Stimulated activated CD4-positive, alpha-beta T cell treated with anti-CD3 and anti-CD28 coated beads, Interleukin-15, amount 100 ng/mL, for 1 hour (primary cell): Measurements from ENCODE around the gene CYP2J2.
A peak's percentile ranks its signal among the peaks of the same experiment; 100 is the strongest.
"Not testable (repeated sequence)": the region's sequence is repeated elsewhere in the genome, so short reads cannot be mapped to it uniquely, and the experiment has no call there.

Experiments used
- DNase-seq, 2 donors: peaks; one replicate each; pipeline ENCODE4 v3.0.0-alpha.2; 2020; ENCODE audit warnings: low read depth in 1 of 2, low spot score in 1 of 2

Gene CYP2J2, protein sequence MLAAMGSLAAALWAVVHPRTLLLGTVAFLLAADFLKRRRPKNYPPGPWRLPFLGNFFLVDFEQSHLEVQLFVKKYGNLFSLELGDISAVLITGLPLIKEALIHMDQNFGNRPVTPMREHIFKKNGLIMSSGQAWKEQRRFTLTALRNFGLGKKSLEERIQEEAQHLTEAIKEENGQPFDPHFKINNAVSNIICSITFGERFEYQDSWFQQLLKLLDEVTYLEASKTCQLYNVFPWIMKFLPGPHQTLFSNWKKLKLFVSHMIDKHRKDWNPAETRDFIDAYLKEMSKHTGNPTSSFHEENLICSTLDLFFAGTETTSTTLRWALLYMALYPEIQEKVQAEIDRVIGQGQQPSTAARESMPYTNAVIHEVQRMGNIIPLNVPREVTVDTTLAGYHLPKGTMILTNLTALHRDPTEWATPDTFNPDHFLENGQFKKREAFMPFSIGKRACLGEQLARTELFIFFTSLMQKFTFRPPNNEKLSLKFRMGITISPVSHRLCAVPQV

DNA sequence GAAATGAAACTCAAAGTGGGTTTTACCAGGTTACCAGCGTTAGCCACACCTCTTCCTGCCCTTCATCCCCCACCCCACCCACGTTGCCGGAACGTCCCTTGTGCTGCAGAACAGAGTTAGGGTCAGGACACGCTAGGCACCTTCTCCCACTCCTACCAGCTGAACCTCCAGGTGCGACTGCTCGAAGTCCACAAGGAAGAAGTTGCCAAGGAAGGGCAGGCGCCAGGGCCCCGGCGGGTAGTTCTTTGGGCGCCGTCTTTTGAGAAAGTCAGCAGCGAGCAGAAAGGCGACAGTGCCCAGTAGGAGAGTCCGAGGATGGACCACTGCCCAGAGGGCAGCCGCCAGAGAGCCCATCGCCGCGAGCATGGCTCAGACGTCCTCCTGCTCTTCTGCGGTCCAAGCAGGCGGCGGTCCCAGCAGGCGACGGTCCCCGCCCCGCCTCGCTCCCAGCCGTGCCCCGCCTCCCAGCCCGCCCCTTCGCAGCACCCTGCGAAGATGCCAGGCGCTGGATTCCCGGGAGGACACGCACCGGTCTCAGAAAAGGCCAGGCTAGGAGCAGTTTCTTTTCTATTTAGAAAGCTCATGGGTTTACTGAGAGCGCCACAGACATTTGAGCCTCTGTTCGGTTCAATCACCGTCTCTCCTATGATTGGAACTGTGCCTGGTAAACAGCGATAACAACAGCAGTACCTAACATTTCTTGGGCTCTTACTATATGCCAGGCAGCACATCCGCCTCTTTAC is at the start of gene CYP2J2:
TSS of gene CYP2J2 (minus strand) at position 393 of the 743 bp plus-strand sequence. CDS start at position 366, 27 bp downstream.
- peak in 1 of 2 donors; percentile 22 for DNase-seq

DNA sequence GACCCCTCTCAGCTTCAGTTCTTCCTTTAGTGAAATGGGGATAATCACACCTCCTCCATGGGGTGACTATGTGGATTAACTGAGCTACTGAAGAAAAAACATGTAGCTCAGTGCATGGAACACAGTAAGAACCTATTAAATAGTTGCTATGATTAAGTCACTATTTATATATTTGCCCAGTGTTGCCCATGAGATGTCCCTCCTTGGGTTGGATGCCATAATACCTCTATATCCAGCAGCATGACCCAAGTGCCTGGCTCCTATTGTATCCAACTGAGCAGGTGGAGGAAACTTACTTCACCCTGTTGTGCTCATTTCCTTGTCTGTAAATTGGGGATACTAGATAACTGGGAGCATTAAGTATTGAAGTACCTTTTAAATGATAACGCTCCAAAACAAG is 47.1 kb upstream of the CYP2J2 start:
- no peak for DNase-seq

DNA sequence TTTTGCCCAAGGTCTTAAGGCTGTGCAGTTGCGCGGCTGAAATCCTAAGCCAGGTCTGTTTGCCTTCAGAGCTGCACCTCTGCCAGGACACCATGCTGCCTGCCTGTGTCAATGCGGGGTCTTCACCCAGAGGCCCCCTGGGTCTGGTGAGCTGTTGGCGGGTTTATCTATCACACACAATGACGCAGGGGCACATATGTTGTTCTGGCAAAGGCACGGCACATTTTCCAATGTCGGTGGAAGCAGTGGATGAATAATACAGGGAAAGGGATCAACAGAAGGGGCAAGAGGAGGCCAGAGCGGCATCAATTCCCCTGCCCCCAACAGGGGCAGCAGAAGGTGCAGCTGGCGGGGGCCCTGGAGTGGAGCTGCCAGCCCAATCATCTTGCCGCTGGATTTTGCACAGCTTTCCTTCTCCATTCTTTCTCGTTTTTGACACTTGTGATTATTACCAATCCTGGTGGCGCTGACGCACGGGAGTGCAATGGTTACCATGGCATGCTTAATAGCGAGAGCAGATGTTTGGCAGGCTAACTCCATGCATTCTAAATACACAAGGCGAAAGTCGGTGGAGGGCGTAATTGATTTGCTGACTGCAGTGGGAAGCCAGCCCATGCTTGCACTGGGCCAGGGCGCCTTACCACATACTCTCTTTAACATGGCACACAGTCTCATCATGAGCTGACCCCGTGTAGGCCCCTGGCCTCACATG is 45.8 kb upstream of the CYP2J2 start:
- DNase-seq: no peak

DNA sequence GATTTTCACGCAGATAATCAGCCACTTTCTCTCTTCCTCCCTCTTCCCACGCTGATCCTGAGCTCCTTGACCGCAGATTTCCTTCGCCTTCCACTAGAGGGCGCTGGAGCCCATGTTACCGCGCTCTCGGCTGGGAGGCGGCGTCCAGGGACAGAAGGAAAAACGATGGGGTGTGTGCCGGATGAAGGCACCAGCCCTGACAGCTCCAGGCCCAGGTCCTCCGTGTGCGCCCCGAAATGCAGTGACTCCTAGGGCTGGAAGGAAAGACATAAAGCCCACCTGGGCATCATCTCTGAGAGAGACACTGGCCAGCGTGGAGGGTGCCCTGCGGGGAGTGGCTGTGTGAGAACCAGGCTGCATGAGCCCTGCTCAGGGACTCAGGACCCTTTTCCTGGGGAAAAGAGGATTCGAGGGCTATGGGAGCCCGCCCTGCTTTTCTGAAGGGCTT is 44.9 kb upstream of the CYP2J2 start:
- DNase-seq: peak; percentile 14 to 20

DNA sequence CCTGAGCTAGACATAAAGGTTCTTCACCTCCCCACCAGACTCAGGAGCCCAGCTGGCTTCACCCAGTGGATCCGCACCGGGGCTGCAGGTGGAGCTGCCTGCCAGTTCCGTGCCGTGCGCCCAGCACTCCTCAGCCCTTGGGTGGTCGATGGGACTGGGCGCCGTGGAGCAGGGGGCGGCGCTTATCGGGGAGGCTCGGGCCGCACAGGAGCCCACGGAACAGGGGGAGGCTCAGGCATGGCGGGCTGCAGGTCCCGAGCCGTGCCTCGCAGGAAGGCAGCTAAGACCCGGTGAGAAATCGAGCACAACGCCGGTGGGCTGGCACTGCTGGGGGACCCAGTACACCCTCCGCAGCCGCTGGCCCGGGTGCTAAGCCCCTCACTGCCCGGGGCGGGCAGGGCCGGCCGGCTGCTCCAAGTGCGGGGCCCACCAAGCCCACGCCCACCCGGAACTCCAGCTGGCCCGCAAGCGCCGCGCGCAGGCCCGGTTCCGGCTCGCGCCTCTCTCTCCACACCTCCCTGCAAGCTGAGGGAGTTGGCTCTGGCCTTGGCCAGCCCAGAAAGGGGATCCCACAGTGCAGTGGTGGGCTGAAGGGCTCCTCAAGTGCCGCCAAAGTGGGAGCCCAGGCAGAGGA is 43.1 kb upstream of the CYP2J2 start:
- DNase-seq: not testable (repeated sequence)

DNA sequence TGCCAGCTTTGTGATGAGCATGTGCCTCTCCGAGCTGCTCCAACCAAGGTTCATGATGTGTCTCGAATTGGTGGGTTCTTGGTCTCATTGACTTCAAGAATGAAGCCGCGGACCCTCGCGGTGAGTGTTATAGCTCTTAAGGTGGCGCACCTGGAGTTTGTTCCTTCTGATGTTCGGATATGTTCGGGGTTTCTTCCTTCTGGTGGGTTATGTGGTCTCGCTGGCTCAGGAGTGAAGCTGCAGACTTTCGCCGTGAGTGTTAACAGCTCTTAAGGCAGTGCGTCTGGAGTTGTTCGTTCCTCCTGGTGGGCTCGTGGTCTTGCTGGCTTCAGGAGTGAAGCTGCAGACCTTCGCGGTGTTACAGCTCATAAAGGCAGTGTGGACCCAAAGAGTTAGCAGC is 42.2 kb upstream of the CYP2J2 start:
- not testable (repeated sequence) for DNase-seq

DNA sequence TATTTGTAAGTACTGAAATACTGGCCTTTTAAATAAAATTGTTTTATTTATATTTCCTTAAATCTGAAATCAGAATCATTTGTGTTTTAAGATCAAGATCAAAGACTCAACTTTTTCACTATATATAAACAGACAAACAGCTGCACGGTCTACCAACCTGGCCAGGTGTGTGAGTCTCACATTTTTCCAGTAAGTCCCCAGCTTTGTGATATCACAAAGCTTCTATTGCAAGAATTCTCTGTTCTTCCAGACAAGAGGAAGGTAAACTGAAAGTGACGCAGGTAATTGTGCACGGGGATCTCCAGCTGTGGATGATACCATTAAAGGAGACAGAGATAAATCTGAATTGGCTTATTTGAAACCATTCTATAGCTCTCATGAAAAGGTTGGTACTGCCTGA is 41.2 kb upstream of the CYP2J2 start:
- no peak for DNase-seq

DNA sequence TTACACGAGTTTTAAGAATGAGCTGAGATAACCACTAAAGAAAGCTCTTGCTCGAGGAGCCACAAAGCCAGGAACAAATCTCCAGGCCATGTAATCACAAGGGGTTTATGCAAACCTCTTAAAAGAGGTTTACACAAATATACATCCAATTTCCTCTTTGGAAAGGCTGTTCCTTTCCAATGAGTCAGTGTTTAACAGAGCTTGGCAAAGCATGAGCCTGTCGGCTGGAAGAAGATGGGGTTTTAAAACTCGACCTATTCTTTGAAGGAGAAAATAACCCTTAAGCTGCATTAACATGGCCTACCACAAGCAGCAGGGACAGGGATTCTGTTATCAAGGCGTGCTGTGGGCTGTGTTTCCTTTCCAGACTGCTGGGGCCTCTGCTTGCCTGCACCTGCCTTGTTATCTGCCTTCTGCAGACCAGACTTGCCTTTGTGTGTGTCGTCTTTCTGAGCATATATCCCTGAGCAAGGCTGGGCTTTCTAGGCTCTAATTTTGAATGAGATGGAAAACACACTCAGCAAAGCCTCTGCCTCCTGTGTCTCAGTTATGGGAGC is 40.6 kb upstream of the CYP2J2 start:
- DNase-seq: no peak

DNA sequence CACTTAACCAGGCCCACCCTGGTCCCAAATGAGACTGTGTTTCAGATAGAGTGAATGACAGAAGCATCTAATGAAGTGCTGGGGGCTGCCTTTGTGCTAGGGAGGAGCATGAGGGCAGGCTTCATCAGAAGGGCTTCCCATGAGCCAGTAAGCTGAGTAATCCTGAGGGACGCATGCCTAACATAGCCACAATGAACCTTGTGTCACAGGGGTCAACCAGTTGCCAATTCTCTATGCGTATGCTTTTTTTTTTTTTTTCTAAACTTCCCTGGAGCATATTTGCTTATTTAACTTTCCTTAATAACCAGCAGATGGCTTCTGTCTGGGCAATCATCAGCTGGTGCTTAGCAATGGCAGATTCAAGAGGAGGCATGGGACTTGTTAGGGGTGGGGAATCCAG is 25.5 kb upstream of the CYP2J2 start:
- no peak for DNase-seq

DNA sequence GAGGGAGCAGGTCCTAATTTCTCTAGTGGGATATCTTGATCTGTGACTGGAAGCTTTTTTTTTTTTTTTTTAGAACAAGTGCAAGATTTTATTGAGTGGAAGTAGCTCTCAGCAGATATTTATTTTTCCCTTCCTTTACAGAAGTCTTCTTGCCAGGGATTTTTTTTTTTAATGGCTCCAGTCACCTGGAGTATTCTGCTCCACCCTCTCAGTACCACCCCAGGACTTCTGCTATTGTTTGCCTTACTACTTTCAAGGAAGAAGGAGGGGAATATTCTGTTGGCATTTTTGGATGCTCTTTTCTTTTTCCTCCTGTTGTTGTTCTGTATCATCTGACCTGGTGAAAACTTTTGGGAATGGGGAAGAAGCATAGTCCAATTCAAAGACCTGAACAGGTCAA is 23.1 kb upstream of the CYP2J2 start:
- no peak for DNase-seq

DNA sequence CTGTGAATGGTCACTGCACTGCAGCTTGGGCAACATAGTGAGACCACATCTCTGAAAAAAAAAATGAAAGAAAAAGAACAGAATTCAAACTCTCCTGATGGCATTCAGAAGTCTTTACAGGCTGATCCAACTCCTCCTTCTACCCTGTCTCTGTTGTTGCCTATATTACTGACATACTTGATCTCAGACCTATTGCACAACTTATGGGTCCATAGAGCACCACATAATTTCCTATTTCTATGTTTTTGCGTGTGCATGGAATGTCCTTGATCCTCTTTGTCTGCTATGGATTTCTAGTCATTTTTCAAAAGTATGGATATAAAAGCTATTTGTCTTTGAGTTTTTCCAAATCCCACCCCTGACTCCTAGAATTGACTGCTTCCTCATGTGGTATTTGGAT is 22.4 kb upstream of the CYP2J2 start:
- DNase-seq: no peak

DNA sequence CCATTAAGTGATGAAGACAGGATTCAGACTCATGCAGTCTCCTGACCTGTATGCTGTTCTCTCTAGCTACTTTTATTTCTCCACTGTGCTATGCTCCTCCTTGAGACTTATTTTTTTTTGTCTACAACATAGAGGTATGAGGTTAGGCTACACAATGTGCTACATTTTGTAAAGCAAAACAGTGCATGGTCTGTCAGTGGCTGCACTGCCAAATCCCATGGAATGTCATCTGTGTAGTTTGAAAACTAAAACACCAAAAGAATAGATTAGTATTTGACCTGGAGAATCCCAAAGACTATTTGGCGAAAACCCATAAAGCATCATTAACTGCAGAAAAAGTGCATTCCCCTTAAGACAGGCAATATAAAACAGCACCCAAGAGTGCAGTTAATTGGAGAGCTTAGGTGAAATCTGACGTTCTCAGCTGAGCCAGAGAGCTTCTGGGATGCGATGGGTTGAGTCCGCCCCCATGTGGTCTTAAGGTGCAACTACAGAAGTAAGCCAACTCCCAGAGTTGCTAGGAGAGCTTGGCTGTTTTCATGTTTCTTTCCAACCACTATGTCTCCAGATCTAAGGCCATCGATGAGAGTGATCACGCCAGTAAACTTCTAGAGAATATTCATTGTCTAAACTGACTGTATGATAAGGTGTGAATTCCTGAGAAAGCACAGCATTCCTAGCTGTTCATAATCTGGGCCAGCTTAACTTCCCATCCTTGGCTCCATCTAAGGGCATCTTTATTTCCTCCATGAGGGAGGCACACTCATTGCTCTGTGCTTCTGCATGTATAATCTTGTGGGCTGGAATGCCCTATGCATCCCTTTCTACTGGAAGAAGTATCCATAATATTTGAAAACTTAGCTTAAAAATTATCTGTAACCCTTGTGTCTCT is 20.7 kb upstream of the CYP2J2 start:
- peak in 1 of 2 donors; percentile 3 for DNase-seq

DNA sequence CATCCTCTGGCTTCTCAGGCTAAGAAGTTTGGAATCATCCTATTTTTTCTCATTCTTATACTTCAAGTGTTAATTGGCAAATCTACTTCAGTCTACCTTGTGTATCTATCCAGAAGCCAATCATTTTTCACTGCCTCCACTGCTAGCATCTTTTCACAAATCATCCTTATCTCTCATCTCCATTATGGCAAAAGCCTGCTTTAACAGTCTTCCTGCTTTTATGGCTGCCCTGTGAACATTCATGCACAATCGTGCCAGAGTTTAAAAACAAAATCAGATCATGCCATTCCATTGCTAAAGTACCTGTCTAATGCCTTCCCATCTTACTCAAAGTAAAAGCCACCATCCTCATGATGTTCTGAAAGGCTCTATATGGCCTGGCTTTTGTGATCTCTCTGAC is 19.2 kb upstream of the CYP2J2 start:
- no peak for DNase-seq

DNA sequence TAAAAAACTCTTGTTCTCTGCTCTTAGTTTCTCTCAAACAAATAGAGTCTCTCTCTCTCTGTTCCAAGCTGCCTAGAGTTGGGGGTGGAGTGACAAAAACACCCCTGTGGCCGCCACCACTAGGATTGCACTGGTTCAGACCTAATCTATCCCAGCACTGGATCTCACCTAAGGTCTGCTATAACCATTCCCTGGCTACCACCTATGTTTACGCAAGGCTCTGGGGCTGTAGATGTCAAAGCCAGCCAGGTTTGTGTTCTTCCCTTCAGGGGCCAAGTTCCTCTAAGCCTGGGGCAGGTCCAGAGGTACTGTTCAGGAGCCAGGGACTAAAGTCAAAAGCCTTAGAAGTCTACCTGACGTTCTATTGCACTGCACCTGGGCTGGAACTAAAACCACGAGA is 12.8 kb upstream of the CYP2J2 start:
- DNase-seq: no peak

DNA sequence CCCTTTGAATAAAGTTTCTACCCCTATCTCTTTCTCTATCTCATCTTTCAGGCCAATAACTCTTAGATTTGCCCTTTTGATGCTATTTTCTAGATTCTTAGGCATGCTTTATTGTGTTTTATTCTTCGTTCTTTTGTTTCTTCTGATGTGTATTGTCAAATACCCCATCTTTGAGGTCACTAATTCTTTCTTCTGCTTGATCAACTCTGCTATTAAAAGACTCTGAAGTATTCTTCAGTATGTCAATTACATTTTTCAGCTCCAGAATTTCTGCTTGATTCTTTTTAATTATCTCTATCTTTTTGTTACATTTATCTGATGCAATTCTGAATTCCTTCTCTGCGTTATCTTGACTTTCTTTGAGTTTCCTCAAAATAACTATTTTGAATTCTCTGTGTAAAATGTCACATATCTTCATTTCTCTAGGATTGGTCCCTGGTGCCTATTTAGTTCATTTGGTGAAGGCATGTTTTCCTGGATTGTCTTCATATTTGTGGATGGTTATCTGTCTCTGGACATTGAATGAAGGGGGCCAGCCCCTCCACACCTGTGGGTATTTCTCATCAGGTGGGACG is 11.2 kb upstream of the CYP2J2 start:
- DNase-seq: no peak

DNA sequence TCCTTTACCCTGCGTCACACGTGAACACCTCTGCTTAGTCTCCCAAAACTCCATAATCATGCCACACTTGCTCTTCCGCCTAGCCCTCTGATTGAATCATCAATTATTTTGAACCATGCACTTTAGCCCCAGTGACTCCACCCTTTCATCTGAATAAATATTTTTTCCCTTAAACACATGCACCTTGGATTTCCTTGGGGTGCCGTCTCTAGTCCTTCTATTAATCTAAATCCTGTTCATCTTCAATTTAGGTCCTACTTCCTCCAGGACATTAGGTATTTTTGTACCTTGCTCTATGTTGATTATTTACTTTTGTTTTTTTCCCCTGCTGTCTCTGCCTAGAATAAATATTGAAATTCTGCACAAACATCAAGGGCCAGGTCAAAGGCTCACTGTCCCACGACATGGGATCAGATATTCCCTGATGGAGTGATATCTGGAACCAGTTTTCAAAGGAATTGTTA is 9.8 kb upstream of the CYP2J2 start:
- no peak for DNase-seq

DNA sequence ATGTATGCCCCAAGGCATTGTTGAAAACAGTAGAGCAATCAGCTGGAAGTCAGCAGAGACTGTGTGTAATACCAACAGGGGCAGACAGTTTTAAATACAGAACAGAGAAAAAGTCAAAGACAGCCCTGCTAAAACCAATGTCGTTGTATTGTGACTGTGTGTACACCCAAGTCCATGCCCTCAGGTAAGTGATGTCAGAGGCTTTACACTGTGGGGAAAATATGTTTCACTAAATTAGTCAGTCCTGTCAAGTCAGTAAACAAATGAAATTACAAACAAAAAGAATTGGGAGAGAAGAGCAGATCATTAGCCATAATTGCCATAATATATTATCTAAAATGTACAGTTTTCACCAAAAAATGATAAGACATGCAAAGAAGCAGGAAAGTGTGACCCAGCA is 2.4 kb upstream of the CYP2J2 start:
- no peak for DNase-seq

DNA sequence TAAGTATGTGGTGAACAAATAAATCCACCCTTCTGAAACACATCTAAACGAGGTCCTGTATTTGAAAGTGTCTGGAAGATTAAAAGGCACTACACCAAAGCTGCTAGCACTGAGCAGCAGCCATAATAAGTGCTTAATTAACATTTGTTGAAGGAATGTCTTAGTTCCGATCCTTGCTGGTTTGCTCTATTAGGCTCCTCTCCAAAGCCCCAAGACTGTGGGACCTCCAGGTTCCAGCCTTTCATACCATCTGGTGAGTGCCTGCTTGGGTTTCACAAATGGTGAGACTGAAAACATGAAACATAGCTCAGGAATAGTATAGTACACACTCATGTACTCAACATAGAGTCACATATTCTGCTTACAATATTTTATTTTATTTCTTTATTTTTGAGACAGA is 640 bp upstream of the CYP2J2 start:
- DNase-seq: no peak

DNA sequence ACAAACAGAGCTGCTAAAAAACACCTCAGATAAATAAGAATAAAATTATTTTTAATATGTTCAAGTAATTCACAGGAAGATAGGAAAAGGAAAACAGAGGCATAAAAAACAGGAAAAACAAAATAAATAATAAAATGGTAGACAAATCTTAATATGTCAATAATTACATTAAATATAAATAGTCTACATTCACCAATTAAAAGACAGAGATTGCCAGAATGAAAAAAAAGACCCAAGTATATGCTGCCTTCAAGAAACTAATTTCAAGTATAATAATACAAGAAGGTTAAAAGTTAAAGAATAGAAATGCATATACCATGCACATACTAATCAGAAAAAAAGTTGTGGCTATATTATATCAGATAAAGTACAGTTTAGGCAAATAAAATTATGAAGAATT is 1.9 kb downstream of the CYP2J2 start:
- no peak for DNase-seq
